GM12891 (cell line): ENCODE measurements around the gene IFRD2.

ENCODE experiments used
- PAX5 ChIP-seq: IDR thresholded peaks from 2 replicates; pipeline ENCODE4 v1.6.1; 2011; ENCODE audit warnings: low read length, moderate library complexity, mild to moderate bottlenecking; ENCODE audit not compliant: insufficient read depth, severe bottlenecking
- POLR2A ChIP-seq: IDR thresholded peaks from 2 replicates; pipeline ENCODE4 v1.6.1; 2011; ENCODE audit warnings: low read depth, low read length, control low read depth
- POLR2AphosphoS5 ChIP-seq: IDR thresholded peaks from 2 replicates; pipeline ENCODE4 v1.6.1; 2011; ENCODE audit warnings: low read depth, low read length, control low read depth
- TAF1 ChIP-seq: IDR thresholded peaks from 2 replicates; pipeline ENCODE4 v1.6.1; 2011; ENCODE audit warnings: low read depth, low read length, control low read depth

- TF ChIP-seq POLR2A (no peak), POLR2AphosphoS5 (no peak), TAF1 (no peak), PAX5 (no peak)
Measured at GRCh38 chr3:50316657-50317242, 24.5 kb upstream of the IFRD2 start.
